ENCODE data around the gene PPID. TPM values are rescaled to one million over a fixed set of nuclear protein-coding genes. Genes with fewer than 3 reads are reported as not detected.
A peak's percentile ranks its signal among the peaks of the same experiment; 100 is the strongest.
"Not testable (repeated sequence)": the region's sequence is repeated elsewhere in the genome, so short reads cannot be mapped to it uniquely, and the experiment has no call there.

Gene PPID
- total RNA-seq, 2 experiments from 2014 or later: 46.2 to 47.5 TPM

DNA sequence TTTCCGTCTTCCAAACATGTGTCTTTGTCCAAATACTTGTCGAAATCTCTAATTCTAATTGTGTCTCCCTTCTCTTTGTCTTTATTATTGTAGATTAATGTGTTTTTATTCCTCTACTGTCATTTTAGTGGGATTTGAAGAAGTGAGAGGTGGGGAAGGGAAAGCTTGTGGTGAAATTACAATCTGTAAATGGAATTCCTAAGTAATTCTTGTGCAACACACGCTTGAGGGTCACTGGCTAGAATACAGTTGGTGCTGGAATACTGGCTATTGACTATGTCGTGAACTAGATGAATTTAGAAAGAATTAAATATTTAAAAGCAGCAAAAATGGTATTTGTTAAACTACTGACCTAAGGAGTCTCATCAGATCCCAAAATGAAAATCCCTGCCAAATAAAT, 34.9 kb upstream of the PPID start:
- peaks cover 9% of the 10 kb centered on the region for H3K27me3 Mint-ChIP-seq
- peaks cover 2% of the 10 kb centered on the region for H3K4me1 Mint-ChIP-seq
- no peak for DNase-seq
- no peak overlapping the region for H3K4me3 Mint-ChIP-seq
- H3K36me3 Mint-ChIP-seq (ENCODE audit: low read depth): no peaks in the 10 kb centered on the region
- H3K27ac Mint-ChIP-seq: no peak overlapping the region
- ChIA-PET POLR2A (no interaction called here), CTCF (no interaction called here)
- no peaks in the 10 kb centered on the region for H3K9me3 Mint-ChIP-seq

DNA sequence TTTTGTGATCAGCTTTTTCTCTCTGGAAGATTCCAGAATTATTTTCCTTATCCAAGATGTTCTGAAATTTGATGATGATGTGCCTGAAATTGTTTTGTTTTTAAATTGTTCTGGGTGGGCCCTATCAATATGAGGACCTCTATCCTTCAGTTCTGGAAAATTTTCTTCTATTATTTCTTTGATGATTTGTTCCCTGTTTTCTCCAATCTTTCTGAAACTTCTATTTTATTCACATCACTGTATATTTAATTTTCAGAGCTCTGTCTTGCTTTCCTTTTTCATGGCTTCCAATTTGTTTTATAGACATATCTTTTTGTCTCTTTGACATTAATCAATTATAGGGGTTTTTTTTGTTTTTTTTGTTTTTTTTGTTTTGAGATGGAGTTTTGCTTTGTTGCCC, 33.4 kb upstream of the PPID start:
- Mint-ChIP-seq H3K36me3 (ENCODE audit: low read depth) (no peaks in the 10 kb centered on the region), H3K4me1 (peaks cover 2% of the 10 kb centered on the region), H3K27me3 (peaks cover 9% of the 10 kb centered on the region), H3K27ac (no peak overlapping the region), H3K4me3 (no peak overlapping the region), H3K9me3 (no peaks in the 10 kb centered on the region)
- ChIA-PET POLR2A (no interaction called here), CTCF (no interaction called here)
- DNase-seq: no peak

DNA sequence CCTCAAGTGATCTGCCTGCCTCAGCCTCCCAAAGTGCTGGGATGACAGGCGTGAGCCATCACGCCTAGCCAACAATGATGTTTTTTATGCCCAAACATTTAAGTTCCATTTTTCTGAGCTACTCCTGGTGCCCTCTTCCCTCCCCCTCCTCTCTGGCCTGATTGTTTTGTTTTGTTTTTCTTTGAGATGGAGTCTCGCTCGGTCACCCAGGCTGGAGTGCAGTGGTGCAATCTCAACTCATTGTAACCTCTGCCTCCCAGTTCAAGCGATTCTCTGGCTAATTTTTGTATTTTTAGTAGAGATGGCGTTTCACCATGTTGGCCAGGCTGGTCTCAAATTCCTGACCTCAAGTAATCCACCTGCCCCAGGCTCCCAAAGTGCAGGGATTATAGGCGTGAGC, 32.6 kb upstream of the PPID start:
- H3K27ac Mint-ChIP-seq; DNase-seq; H3K4me1 Mint-ChIP-seq; POLR2A ChIA-PET; H3K9me3 Mint-ChIP-seq; H3K4me3 Mint-ChIP-seq; H3K36me3 Mint-ChIP-seq (ENCODE audit: low read depth): not testable (repeated sequence)
- peaks cover 12% of the 10 kb centered on the region for H3K27me3 Mint-ChIP-seq
- CTCF ChIA-PET: interaction anchor here (0.5 kb wide), 1 partner anchor 162 kb away, joined by 3 read pairs; no protein-coding TSS in a partner anchor

DNA sequence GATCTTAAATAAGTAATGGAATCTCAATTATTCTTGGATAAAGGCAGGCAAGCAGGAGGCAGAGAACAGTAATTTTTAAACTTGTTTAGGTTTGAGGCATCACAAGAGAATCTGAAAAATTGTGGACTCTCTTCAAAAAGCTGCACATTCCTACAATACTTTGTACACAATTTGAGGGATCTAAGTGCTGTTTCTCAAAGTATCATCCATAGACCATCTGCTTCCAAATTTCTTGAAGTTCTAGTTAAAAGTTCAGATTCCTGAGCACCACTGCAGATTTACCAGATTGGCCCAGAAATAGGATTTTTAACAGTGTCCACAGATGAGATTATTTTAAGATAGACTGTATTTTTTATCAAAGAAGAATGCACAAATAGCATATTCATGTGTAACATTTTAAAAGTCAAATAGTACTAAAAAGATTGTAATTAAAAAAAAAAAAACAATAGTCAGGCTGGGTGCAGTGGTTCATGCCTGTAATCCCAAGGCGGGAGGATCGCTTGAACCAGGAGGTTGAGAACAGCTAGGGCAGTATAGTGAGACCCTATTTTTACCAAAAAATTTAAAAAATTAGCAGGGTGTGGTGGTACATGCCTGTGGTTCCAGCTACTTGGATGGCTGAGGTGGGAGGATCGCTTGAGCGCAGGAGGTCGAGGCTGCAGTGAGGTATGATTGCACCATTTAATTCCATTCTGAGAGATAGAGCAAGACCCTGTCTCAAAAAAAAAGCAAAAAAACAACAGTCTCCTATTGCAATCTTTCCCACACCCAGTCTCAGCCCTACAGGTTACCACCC, 31.4 kb upstream of the PPID start:
- no peak overlapping the region for H3K4me3 Mint-ChIP-seq
- no peak overlapping the region for H3K27ac Mint-ChIP-seq
- H3K36me3 Mint-ChIP-seq (ENCODE audit: low read depth): no peaks in the 10 kb centered on the region
- no peak for DNase-seq
- ChIA-PET POLR2A (no interaction called here), CTCF (interaction anchor here (0.7 kb wide), 1 partner anchor 564 kb away, joined by 6 read pairs; no protein-coding TSS in a partner anchor)
- H3K9me3 Mint-ChIP-seq: no peaks in the 10 kb centered on the region
- H3K27me3 Mint-ChIP-seq: peaks cover 13% of the 10 kb centered on the region
- no peaks in the 10 kb centered on the region for H3K4me1 Mint-ChIP-seq

DNA sequence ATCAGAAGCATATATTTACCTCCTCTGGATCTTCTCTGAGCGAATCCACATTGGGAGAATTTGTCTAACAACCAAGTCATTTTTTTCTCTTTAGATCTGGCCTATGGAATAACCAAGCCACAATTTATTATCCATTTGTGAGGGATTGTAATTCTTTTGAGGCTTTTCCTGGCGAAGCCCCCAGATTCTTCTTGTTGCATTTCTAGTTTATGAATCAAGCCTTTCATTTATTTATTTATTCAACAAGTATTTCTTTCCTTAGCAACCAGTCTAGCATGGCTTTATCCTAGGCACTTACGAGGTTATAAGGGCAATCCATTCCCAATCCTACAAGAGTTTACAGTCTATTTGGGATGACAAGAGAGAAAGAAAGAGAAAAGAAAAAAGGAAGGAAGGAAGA, 27.2 kb upstream of the PPID start:
- ChIA-PET POLR2A (no interaction called here), CTCF (no interaction called here)
- Mint-ChIP-seq H3K4me1 (no peaks in the 10 kb centered on the region), H3K27ac (no peak overlapping the region), H3K27me3 (peaks cover 13% of the 10 kb centered on the region), H3K36me3 (ENCODE audit: low read depth) (no peaks in the 10 kb centered on the region), H3K9me3 (peaks cover 3% of the 10 kb centered on the region), H3K4me3 (no peak overlapping the region)
- DNase-seq: no peak

DNA sequence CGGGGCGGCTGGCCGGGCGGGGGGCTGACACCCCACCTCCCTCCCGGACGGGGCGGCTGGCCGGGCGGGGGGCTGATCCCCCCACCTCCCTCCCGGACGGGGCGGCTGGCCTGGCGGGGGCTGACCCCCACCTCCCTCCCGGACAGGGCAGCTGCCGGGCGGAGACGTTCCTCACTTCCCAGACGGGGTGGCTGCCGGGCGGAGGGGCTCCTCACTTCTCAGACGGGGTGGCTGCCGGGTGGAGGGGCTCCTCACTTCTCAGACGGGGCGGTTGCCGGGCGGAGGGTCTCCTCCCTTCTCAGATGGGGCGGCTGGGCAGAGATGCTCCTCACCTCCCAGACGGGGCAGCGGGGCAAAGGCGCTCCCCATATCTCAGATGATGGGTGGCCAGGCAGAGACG, 23.3 kb upstream of the PPID start:
- H3K36me3 Mint-ChIP-seq (ENCODE audit: low read depth); H3K4me1 Mint-ChIP-seq; DNase-seq; H3K9me3 Mint-ChIP-seq; H3K27ac Mint-ChIP-seq; POLR2A ChIA-PET; H3K27me3 Mint-ChIP-seq; CTCF ChIA-PET; H3K4me3 Mint-ChIP-seq: not testable (repeated sequence)

DNA sequence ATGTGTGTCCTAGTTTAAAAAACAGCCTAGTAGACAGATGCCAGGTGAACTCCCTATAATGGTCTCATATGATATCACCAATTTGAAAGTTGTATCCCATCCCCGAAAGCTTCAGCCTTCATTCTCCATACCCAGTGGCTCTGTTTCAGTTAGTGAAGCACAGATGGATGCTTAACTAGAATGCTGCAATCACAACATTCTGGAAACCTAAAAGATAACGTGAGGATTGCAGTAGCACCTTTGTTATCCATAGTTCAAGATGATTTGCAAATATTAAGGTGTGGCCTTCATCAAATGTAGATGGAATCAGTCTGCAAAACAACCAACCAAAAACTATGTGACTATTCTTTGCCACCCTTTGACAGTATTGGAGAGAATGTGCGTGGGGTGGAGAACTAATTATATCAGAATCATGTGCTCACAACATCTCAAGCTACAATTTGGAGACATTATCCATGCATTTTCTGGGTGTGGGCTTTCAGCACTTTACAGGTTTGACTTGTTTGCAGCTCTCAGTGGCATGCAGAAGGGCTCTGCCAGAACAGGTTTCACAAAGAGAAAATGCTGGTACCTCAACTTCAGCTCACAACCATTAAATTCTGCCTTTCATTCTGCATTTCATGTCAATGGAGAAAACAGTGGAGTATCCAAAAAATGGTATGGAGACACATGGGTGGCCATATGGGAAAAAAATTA, 18.3 kb upstream of the PPID start:
- H3K27me3 Mint-ChIP-seq: peaks cover 2% of the 10 kb centered on the region
- ChIA-PET CTCF (no interaction called here), POLR2A (no interaction called here)
- H3K4me1 Mint-ChIP-seq: no peaks in the 10 kb centered on the region
- DNase-seq: no peak
- no peak overlapping the region for H3K4me3 Mint-ChIP-seq
- no peaks in the 10 kb centered on the region for H3K9me3 Mint-ChIP-seq
- H3K27ac Mint-ChIP-seq: no peak overlapping the region
- no peaks in the 10 kb centered on the region for H3K36me3 Mint-ChIP-seq (ENCODE audit: low read depth)

DNA sequence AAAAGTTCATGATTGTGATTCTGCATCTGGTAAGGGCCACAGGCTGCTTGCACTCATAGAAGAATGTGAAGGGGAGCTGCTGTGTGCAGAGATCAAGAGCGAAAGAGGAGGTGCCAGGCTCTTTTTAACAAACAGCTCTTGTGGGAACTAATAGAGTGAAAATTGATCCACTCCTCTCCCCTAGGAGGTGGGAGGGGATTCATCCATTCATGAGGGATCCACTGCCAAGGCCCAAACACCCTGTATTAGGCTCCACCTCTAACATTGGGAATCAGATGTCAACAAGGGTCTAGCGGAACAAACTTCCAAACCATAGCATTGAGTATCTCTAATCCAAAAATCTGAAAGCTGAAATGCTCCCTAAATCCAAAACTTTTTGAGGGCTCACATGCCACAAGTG, 16.4 kb upstream of the PPID start:
- POLR2A ChIA-PET: no interaction called here
- no peak for DNase-seq
- CTCF ChIA-PET: no interaction called here
- H3K27ac Mint-ChIP-seq: no peak overlapping the region
- no peaks in the 10 kb centered on the region for H3K9me3 Mint-ChIP-seq
- no peaks in the 10 kb centered on the region for H3K4me1 Mint-ChIP-seq
- peaks cover 2% of the 10 kb centered on the region for H3K27me3 Mint-ChIP-seq
- no peaks in the 10 kb centered on the region for H3K36me3 Mint-ChIP-seq (ENCODE audit: low read depth)
- no peak overlapping the region for H3K4me3 Mint-ChIP-seq

DNA sequence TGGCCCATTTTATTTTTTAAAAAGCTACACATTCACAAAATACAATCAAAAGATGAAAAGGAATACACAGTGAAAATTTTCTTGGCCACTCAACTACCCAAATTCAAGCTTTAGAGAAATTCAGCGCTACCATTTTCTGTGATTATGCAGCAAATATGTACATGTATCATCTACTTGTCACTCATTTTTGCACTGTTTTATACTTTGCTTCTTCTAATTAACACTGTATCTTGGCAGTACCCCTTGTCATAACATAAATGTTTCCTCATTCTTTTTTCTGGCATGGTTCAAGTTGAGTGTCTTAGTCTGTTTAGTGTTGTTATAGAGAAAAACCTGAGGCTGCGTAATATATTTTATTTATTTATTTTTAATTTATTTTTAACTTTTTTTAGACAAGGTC, 15.7 kb upstream of the PPID start:
- no peaks in the 10 kb centered on the region for H3K36me3 Mint-ChIP-seq (ENCODE audit: low read depth)
- H3K4me1 Mint-ChIP-seq: no peaks in the 10 kb centered on the region
- peaks cover 2% of the 10 kb centered on the region for H3K27me3 Mint-ChIP-seq
- H3K9me3 Mint-ChIP-seq: no peaks in the 10 kb centered on the region
- ChIA-PET CTCF (no interaction called here), POLR2A (no interaction called here)
- DNase-seq: no peak
- no peak overlapping the region for H3K4me3 Mint-ChIP-seq
- H3K27ac Mint-ChIP-seq: no peak overlapping the region

DNA sequence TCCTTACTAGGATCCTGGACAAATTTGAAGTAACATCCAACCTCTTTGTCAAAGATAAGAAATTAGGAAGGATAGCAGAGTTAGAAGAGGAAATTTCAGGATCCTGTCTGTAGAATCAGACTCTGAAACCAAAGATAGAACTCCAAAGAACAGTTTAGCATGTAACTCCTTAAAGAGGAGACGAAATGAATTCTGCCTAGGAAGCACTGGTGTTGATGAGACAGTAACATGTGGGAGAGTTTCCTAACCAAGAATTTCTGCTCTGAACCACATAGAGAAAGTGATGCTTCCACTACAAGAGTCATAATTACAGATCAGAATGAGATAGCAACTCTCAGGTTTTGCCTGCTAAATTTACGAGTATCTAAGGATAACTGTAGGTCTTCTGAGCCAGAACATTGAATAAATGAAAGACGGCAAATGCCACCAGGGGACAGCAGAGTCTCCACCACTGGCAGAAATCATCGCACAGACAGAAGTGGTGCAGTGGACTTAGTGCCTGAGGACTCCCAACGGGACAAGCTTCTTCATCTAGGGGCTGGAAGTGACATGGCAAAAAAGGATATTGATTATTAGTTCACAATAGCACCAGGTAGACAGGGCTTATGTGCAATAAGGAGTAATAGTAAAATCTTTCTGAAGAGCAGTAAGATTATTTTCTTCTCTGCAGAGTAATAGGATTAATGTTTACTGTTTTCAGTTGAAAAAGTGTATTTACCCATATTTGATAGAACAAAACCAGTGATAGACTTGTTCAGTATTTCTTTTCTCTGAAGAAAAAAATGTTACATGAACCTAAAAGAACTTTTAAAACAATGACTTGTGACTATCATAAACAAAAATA, 6.7 kb upstream of the PPID start:
- H3K27ac Mint-ChIP-seq: no peak overlapping the region
- peak; percentile 63 for DNase-seq
- H3K27me3 Mint-ChIP-seq: peaks cover 17% of the 10 kb centered on the region
- H3K4me1 Mint-ChIP-seq: peaks cover 40% of the 10 kb centered on the region
- peaks cover 6% of the 10 kb centered on the region for H3K36me3 Mint-ChIP-seq (ENCODE audit: low read depth)
- POLR2A ChIA-PET: no interaction called here
- H3K9me3 Mint-ChIP-seq: no peaks in the 10 kb centered on the region
- no peak overlapping the region for H3K4me3 Mint-ChIP-seq
- CTCF ChIA-PET: interaction anchor here (0.6 to 2.8 kb wide), 4 partner anchors 19 to 124 kb away, joined by 3 to 21 read pairs (median 3); no protein-coding TSS in a partner anchor

DNA sequence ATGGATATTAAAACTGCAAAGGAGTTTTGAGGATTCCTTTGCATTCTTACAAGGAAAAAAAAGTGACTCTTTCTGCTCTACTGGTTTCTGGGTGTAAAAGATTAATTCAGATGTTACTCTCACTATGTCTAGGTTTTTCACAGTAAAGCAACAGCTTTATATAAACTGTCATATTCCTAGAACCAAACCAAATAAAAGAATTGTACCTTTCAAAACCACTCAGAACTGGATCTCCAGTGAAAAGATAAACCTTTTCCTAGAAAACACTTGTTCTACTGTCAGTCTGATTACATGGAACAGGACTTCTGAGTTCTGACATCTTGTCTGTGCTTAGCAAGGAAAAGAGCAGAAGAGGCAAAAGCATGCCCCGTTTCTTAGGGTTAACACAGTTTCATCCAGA, 5.0 kb upstream of the PPID start:
- CTCF ChIA-PET: interaction anchor here (1.0 to 2.1 kb wide), 2 partner anchors 58 to 123 kb away, joined by 3 to 8 read pairs; no protein-coding TSS in a partner anchor
- Mint-ChIP-seq H3K4me3 (no peak overlapping the region), H3K4me1 (peaks cover 54% of the 10 kb centered on the region), H3K9me3 (no peaks in the 10 kb centered on the region), H3K36me3 (ENCODE audit: low read depth) (peaks cover 9% of the 10 kb centered on the region), H3K27me3 (peaks cover 17% of the 10 kb centered on the region), H3K27ac (no peak overlapping the region)
- POLR2A ChIA-PET: no interaction called here
- no peak for DNase-seq

DNA sequence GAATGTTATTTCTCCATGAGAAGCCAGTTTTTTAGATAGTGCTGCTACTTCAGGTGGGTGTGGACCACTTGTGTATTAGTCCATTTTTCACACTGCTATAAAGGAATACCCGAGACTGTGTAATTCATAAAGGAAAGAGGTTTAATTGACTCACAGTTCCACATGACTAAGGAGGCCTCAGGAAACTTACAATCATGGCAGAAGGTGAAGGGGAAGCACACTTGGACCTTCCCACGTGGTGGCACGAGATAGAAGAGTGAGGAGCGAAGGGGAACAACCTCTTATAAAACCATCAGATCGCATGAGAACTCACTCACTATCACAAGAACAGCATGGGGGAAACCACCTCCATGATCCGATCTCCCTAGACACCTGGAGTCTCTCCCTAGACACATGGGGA, 3.4 kb upstream of the PPID start:
- ChIA-PET POLR2A (interaction anchor here (0.6 to 1.0 kb wide), 2 partner anchors 43 to 102 kb away, joined by 3 read pairs; no protein-coding TSS in a partner anchor), CTCF (interaction anchor here (0.8 to 2.1 kb wide), 2 partner anchors 37 to 125 kb away, joined by 3 to 8 read pairs; no protein-coding TSS in a partner anchor)
- H3K4me3 Mint-ChIP-seq: no peak overlapping the region
- peaks cover 16% of the 10 kb centered on the region for H3K36me3 Mint-ChIP-seq (ENCODE audit: low read depth)
- no peak for DNase-seq
- no peak overlapping the region for H3K27ac Mint-ChIP-seq
- peaks cover 6% of the 10 kb centered on the region for H3K27me3 Mint-ChIP-seq
- H3K9me3 Mint-ChIP-seq: no peaks in the 10 kb centered on the region
- H3K4me1 Mint-ChIP-seq: peaks cover 64% of the 10 kb centered on the region

DNA sequence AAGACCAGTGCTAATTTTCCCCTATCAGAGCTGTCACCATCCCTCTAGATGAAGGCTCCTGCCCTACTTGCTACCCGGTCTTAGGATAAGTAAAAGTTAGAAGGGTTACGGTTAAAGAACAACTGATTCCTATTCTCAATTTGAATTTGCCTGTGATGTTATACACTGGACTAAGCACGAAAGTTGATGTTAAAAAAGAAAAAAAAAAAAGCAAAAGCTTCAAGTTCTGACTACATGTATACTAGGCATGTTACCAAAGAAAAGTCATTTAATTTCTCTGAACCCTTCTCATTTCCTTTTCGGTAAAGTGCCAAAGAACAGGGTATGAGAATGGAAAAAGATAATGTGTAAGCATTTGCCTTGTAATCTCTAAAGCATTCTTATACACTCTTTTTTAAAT, 1.4 kb upstream of the PPID start:
- peaks cover 75% of the 10 kb centered on the region for H3K4me1 Mint-ChIP-seq
- no peaks in the 10 kb centered on the region for H3K9me3 Mint-ChIP-seq
- no peaks in the 10 kb centered on the region for H3K27me3 Mint-ChIP-seq
- peak overlapping the region; percentile 85 for H3K4me3 Mint-ChIP-seq
- ChIA-PET POLR2A (interaction anchor here (1.2 to 2.2 kb wide), 7 partner anchors 9 to 117 kb away, joined by 4 to 18 read pairs (median 6); partner anchors contain the start of genes C4orf46 and FNIP2), CTCF (interaction anchor here (1.1 to 2.3 kb wide), 5 partner anchors 9 to 133 kb away, joined by 3 to 10 read pairs (median 6); partner anchors contain the start of gene FNIP2)
- H3K36me3 Mint-ChIP-seq (ENCODE audit: low read depth): peaks cover 34% of the 10 kb centered on the region
- no peak for DNase-seq
- peak overlapping the region; percentile 98 for H3K27ac Mint-ChIP-seq
